PC-9 (cell line): ENCODE measurements around the gene ELP4. TPM values are rescaled to one million over a fixed set of nuclear protein-coding genes. Genes with fewer than 3 reads are reported as not detected.

Experiments
- BruUV-seq: library from RNA; stranded (reverse); fragments of 400-500 nt; replicated peaks from 2 replicates; lab custom pipeline; 2021; lab: Mats Ljungman, UMichigan
- CTCF ChIA-PET: fragments of 300-600 bp; sonication (Branson Sonifier 250); formaldehyde crosslinking; loops from one replicate; lab custom pipeline; 2022; ENCODE audit warnings: antibody characterized with exemption; lab: Charles Lee
- POLR2A ChIA-PET: fragments of 300-600 bp; sonication (Branson Sonifier 250); formaldehyde crosslinking; loops from one replicate; lab custom pipeline; 2022; ENCODE audit warnings: antibody characterized with exemption; ENCODE audit not compliant: unreplicated experiment; lab: Charles Lee
- DNase-seq, 2 experiments: peaks; one replicate each; pipeline versions ENCODE4 v3.0.0 to v3.0.0-alpha.2; 2015 to 2022; ENCODE audit warnings: mixed read lengths in 1 of 2
- H2AFZ ChIP-seq: fragments of 200-600 bp; sonication (generic); 2 replicates; pipeline ENCODE4 v1.8.1; 2017; ENCODE audit warnings: antibody characterized with exemption
- H3F3A ChIP-seq: fragments of 200-600 bp; sonication (generic); 2 replicates; pipeline ENCODE4 v1.8.1; 2017; ENCODE audit warnings: antibody characterized with exemption, mild to moderate bottlenecking, low read depth; ENCODE audit not compliant: insufficient read depth
- H3K27ac ChIP-seq: fragments of 200-600 bp; sonication (generic); 2 replicates; pipeline ENCODE4 v1.6.1; 2016; ENCODE audit warnings: mixed run types
- H3K27me3 ChIP-seq: fragments of 200-600 bp; sonication (generic); 2 replicates; pipeline ENCODE4 v1.6.1; 2016; ENCODE audit warnings: low read depth, mixed run types; ENCODE audit not compliant: insufficient read depth
- H3K36me3 ChIP-seq: fragments of 200-600 bp; sonication (generic); 2 replicates; pipeline ENCODE4 v1.6.1; 2016; ENCODE audit warnings: low read depth, mixed run types
- H3K4me1 ChIP-seq: fragments of 200-600 bp; sonication (generic); replicated peaks from 2 replicates; pipeline ENCODE4 v1.6.1; 2016; ENCODE audit warnings: mixed run types; ENCODE audit not compliant: insufficient read depth
- H3K4me2 ChIP-seq: fragments of 200-600 bp; sonication (generic); 2 replicates; pipeline ENCODE4 v1.6.1; 2017; ENCODE audit warnings: mixed run types
- H3K4me3 ChIP-seq: fragments of 200-600 bp; sonication (generic); 2 replicates; pipeline ENCODE4 v1.6.1; 2016; ENCODE audit warnings: mixed run types
- H3K79me2 ChIP-seq: fragments of 200-600 bp; sonication (generic); 2 replicates; pipeline ENCODE4 v1.6.1; 2017; ENCODE audit warnings: low read depth, mixed run types
- H3K9me2 ChIP-seq: fragments of 200-600 bp; sonication (generic); 2 replicates; pipeline ENCODE4 v1.8.1; 2017; ENCODE audit warnings: mild to moderate bottlenecking; ENCODE audit not compliant: insufficient read depth
- H3K9me3 ChIP-seq: fragments of 200-600 bp; sonication (generic); 2 replicates; pipeline ENCODE4 v1.8.1; 2016; ENCODE audit warnings: low read depth; ENCODE audit not compliant: insufficient read depth
- H4K20me1 ChIP-seq: fragments of 200-600 bp; sonication (generic); 2 replicates; pipeline ENCODE4 v1.8.1; 2017; ENCODE audit not compliant: insufficient read depth
- CTCF ChIP-seq: fragments of 200-600 bp; sonication (generic); conservative IDR thresholded peaks from 2 replicates; pipeline ENCODE4 v1.6.1; 2017; ENCODE audit warnings: mixed run types, antibody characterized with exemption, mild to moderate bottlenecking, moderate library complexity
- EZH2 ChIP-seq: fragments of 200-600 bp; sonication (generic); IDR thresholded peaks from 2 replicates; pipeline ENCODE4 v1.8.0; 2017; ENCODE audit warnings: antibody characterized with exemption, low read depth
- intact Hi-C: fragments of 100-400 bp; cut with micrococcal nuclease; formaldehyde crosslinking; loops from one replicate; pipeline ENCODE4 v1.10.0; 2022; ENCODE audit not compliant: unreplicated experiment
- total RNA-seq: library from RNA; stranded (reverse); gene quantifications from 2 replicates; pipeline ENCODE4 v1.2.3, GENCODE V29; 2021

Gene ELP4
- total RNA-seq, 1 experiment from 2014 or later: 20.5 TPM

GRCh38 chr11:31793264-31793663 is 283.7 kb downstream of the ELP4 start:
- peaks cover 34% of the 10 kb centered on the region for H3K36me3 ChIP-seq
- no peaks in the 10 kb centered on the region for H3K4me1 ChIP-seq
- POLR2A ChIA-PET: no interaction called here
- no peak for TF ChIP-seq CTCF
- no peak for TF ChIP-seq EZH2
- H3K4me3 ChIP-seq: no peak overlapping the region
- H3K27me3 ChIP-seq: no peaks in the 10 kb centered on the region
- H3K4me2 ChIP-seq: no peak overlapping the region
- H3K79me2 ChIP-seq: no peaks in the 10 kb centered on the region
- DNase-seq: no peak
- no peak overlapping the region for H2AFZ ChIP-seq
- peaks cover 4% of the 10 kb centered on the region; the same call in 1 of the 2 replicates for H3F3A ChIP-seq
- no peaks in the 10 kb centered on the region for H3K9me2 ChIP-seq
- no peaks in the 10 kb centered on the region for H4K20me1 ChIP-seq
- H3K27ac ChIP-seq: no peak overlapping the region
- no peaks in the 10 kb centered on the region for H3K9me3 ChIP-seq
- no TSS peak for BruUV-seq
- CTCF ChIA-PET: no interaction called here
- intact Hi-C loops: no loop called here

GRCh38 chr11:31794548-31794947 is 285.0 kb downstream of the ELP4 start:
- Histone ChIP-seq H3K9me2 (no peaks in the 10 kb centered on the region), H3K79me2 (no peaks in the 10 kb centered on the region), H3K4me1 (no peaks in the 10 kb centered on the region), H3K9me3 (no peaks in the 10 kb centered on the region), H2AFZ (no peak overlapping the region), H3K27ac (no peak overlapping the region), H3K4me3 (no peak overlapping the region), H3F3A (peaks cover 1% of the 10 kb centered on the region; the same call in 1 of the 2 replicates), H4K20me1 (no peaks in the 10 kb centered on the region), H3K36me3 (peaks cover 29% of the 10 kb centered on the region), H3K27me3 (no peaks in the 10 kb centered on the region), H3K4me2 (no peak overlapping the region)
- no peak for TF ChIP-seq CTCF
- TF ChIP-seq EZH2: no peak
- ChIA-PET CTCF (no interaction called here), POLR2A (interaction anchor here (0.6 kb wide), 1 partner anchor 567 kb away, joined by 3 read pairs; no protein-coding TSS in a partner anchor)
- intact Hi-C loops: no loop called here
- no TSS peak for BruUV-seq
- no peak for DNase-seq

DNA sequence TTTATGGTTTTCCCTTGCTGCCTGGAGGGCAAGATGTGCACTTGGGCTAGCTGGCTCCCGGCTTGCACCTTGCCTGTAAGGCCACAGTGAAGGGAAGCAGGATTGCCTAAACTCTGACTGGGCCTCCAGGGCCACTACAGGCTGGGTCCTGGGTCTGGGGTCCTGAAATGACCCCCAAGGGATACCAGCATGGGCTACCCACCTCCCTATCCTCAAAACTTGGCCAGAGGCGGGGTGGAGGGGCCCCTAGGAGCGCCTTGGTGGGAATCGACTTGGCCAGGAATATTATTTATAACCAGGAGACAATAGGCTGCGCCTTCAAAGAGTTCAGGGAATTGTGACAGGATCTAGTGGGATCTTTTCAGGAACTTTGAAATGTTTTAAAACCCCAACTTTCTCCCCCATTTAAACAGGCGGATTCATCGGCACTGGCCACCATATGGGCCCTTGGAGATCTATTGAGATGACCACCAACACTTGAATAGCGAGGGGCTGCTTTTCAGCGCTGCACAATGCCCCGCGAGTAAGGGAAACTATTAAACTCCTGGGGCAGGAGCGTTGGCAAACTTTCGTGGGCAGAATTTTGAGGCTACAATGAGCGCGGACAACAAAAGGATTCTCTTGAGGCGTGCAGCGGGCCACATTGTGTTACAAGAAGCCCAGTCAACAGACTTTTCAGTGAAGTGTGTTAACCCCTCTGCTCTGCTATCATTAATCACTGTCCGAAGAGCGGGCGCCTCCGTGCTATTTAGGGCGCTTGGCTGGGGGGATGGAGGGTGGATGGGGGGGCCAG is 286.3 kb downstream of the ELP4 start:
- Histone ChIP-seq H3K79me2 (no peaks in the 10 kb centered on the region), H3K4me2 (no peak overlapping the region), H3F3A (no peaks in the 10 kb centered on the region), H2AFZ (no peak overlapping the region), H3K36me3 (peaks cover 35% of the 10 kb centered on the region), H3K27ac (no peak overlapping the region), H3K9me3 (no peaks in the 10 kb centered on the region), H4K20me1 (no peaks in the 10 kb centered on the region), H3K4me3 (no peak overlapping the region), H3K27me3 (no peaks in the 10 kb centered on the region), H3K9me2 (no peaks in the 10 kb centered on the region), H3K4me1 (no peaks in the 10 kb centered on the region)
- no TSS peak for BruUV-seq
- CTCF ChIA-PET: no interaction called here
- POLR2A ChIA-PET: no interaction called here
- DNase-seq: no peak
- intact Hi-C loops: no loop called here
- TF ChIP-seq EZH2 (no peak), CTCF (no peak)
